HG02588 (cell line): ENCODE measurements around the gene SMAD3.

Source experiments
- ATAC-seq: cut with Tn5 transposase; IDR thresholded peaks from one replicate; pipeline ENCODE4 v1.9.1; 2021; ENCODE audit warnings: mild to moderate bottlenecking, moderate library complexity; ENCODE audit not compliant: unreplicated experiment

SMAD3 gene

DNA sequence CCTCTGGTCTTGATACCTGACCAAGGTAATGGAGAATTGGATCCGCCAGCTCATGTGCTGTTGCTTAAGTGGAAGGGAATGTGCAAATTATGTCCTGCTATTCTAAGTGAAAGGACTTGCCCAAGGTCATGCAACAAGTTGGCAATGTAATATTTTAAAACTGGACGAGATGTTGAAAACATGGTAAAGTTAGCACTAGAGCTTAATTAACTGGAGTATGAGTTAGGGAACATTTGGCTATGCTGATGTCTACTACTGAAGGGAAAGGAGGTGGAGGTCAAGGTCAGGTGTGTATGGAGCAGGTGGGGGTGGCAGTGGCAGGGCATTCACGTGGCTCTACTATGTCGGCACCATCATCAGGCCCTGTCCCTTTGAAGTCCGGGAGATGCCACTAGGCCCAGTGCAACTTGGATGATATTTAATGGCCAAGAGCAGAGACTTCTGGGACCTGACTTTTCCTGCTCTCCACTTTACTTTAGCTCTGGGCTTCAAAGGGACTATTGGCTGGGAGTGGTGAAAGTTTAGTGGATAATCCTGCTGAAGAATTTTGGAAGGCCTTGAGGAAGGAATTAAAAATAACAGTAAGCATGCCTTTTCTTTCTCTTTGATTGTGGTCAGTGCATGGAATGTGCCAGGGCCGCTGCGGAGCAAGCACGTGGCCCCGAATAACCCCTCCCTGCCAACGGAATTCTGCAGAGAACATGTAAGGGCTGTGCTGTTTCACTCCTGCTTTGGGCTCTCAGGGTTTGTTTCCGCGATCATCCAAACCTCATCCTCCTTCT lies 14.9 kb downstream of the SMAD3 start:
- ATAC-seq, result no peak

DNA sequence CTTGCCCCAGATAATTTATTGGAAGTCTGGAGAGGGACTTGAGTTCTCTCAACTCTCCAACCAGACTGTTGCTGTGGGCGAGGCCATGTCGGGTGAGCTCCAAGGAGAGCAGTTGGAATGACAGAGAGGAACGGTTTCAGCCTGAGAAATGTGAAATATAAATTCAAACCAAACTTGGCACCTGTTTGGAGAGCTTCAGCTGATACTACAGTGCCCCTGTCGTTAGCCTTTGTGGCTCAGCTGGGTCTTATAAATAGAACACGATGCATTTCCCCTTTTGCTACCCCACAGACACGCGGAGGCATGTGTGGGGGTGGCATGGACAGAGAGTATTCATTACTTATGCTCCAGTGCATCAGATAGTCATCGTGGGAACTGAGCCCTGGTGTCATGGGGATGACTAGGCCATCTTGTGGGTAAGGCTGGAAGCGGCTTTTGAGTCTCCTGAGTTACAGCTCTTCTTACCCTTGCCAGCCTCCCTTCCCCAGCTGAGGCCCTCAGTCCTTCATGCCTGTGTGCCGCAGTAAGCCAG lies 15.6 kb downstream of the SMAD3 start:
- ATAC-seq, result peak; percentile 44

DNA sequence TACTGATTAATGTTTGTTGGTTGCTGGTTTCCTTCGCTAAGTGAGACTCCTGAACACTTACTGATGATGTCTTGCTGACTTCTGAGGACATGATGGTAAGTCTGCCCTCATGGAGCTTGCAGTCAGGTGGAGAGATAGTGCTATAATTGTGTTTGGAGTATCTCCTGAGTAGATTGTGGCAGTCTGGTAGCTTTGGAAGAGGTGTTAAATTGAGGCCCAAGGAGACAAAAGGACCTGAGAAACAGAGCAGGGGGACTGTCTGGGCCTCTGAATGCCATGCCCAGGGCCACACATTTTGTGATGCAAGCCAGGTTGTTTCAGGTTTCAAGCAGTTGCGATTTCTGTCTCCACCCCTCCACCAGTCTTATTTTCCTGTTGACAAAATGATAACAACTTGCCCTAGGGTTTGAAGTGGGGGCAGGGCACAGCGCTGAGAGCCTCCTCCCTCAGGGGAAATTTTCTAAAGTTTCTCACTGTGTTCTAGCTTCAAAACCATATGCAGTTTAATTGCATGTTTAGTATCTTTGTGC lies 16.7 kb downstream of the SMAD3 start:
- ATAC-seq, result no peak

DNA sequence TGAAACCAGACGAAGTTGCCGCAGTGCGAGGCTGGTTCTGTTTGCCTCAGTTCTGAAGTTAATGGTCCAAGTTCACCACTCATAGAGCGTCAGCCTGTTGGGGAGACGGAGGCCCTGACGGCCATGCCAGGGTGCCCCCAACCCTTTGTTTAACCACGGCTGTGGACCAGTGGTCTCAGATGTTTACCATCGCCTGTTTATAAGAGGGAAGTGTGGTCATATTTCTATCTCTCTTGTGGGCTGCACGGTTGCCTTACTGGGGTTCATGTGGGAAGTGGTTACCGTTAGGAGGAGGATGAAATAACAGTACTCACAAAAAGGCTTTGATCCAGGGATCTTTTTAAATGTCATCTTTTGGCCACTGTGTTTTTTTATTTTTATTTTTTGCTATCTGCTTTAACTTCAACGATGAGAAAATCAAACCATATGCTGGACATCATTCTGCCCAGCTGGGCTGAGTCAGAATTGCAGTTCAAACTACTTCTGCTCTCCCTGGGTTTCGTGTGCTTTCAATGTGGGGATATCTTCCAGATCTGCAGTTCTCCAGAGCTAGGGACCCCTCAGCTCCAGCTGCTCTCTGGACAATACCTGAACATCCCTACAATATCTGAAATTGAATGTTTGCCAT lies 17.8 kb downstream of the SMAD3 start:
- ATAC-seq, result no peak

DNA sequence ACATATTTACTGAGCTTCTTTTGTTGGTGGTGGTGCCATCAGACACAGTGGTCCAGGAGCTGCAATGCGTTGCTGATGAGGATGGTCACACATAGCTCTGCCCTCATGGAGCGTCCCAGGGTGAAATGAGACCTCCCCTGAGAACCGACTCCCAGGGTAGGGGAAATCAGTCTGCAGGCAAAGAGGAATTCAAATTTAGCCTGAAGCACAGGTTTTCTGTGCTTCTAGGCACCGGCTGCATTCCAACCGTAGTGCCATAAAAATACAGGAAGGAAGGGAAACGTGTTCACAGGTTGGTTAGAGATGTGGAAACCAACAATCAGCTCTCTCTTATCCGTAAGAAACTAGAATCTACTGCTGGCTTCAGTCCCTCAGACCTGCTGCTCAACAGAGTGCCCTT lies 19.2 kb downstream of the SMAD3 start:
- ATAC-seq, result no peak

DNA sequence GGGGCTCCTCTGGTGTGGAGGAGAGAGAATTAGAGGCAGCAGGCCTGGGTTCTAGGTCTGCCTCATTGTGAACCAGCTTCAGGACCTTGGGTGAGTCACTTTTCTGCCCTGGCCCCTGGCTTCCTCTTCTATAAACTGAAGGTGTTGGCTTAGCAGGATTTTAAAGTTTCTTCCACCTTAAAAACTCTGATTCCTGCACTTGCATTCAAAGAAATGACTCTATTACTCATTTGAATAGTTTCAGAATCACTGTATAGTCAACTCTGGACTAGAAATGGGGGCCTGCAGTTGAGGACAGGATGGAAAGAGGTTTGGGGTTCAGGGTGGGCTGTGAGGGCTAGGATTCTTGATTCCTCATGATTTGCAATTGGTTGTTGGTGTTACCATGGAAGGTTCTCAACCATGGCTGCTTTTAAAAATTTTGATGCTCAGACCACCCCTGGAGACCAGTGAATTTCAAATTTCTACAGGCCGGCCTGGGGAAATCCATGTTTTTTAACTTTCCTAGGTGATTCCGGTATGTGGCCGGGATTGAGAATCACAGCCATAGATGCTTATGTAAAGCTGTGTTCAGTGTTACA lies 19.9 kb downstream of the SMAD3 start:
- peak; percentile 23 for ATAC-seq

DNA sequence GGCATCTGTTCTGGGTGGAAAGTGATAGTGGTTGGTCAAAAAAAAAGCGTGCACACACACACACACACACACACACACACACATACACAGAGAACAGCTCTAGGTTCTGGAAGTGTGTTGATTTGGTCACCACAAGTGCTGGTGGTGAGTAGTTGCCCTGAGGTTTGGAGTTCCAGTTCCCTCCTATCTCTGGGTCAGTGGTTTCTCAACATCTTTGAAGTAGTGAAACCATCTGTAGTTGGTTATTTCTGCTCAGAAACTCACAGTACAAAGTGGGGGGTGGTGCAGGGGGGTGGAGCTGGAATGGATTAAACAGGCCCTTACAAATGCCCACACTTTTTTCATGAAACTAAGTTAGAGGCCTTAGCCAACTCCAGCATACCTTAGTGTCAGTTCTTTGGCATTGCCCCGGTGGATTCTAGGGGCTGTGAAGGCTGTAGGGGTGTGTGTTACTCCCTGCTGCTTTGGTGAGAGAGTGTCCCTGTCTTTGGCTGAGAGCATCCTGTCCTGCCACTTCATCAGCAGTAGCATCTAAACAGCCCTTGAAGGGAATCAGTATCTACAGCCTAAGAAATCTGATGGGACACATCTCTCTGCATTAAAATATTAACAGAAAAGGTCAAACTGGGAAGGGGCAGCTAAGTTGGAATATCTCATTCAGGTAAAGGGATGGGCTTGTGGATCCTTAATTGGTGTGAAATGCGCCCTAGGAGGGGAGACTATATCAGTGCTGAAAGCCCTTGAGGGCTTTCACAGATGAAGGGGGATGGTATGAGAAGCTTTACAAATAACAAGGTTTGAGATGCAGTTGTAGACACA lies 20.6 kb downstream of the SMAD3 start:
- ATAC-seq, result peak; percentile 47

DNA sequence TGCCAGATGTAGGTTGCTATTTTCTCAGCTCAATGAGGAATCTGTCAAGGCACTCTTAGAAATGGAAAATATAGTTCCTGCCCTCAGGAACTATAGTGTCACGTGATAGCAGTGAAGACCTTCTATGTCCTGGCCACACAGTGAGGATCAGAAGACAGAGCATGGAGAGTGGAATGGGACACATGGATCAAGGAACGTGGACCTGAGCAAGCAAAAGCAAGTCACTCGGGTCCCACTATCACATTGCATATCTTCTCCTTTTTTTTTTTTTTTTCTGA lies 21.2 kb downstream of the SMAD3 start:
- ATAC-seq, result no peak

DNA sequence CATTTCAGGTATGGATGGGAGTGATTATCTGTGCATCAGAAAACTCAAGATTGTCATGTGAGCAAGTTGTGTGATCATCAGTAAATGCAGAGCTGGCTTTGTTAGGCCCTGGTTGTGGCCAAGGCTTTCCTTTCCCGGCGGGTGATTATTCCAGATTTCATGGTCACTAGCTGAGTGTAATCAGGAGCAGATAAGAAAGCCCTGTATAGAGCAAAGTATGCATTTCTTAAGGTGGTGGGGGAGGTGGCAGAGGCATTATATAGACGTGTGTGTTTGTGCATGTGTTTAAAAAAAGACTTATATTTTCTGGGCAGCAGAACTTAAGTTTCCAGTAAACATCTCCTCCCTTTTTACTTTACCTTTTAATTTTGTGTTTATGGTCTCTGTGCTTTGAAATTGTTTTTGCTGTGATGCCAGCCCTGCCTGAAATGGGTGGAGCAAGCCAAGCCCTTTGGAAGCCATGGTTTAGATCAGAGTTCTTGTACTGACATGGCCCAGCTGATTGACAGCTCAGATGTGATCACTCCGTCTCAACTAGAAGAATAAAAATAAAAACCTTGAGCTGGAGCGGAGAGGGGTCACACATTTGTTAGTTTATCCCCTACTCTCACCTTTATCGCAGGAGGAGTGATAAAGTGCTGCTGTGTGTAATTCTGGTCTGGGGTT lies 22.2 kb downstream of the SMAD3 start:
- no peak for ATAC-seq

DNA sequence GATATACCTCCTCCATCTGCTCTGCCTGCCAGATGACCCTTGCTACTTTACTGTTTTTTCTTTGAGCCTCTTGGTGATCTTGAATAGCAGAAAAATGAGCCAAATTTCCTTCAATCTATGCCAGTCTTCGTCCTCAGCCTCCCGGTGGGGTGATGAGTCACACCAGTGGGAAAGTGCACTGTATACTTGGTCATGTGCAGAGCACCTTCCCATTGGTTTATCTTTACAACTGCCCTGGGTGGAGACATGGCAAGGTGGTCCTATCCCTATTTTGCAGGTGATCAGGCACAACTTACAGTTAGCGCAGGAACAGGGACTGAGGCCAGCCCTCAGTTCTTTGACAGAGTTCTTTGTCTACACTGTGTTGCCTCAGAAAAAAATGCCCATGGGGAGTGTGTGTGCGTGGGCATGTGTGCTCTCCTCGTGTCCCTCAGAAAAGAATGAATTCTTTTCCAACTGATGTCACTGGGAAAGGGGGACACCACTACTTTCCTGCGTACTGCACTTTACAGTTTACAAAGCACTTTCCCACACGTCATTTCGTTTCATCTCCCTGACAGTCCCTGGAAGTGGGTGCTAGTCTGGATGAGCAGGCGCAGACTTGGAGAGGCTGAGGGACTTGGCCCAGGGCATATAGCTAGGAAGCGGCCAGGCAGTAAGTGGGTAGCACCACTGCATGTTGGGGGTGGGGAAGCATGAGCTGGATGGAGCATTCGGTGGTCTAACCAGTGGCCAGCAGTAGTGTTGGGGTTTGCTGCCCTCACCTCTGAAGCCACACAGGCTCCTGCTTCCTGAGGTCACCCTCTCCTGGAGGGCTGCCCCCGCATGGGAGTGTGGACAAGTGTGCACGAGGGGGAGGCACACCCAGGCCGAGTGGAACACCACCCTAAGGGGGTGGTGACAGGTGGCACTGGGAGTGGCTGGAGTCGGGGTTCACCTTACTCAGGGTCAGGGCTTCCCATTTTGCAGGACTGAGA lies 24.1 kb downstream of the SMAD3 start:
- ATAC-seq, result no peak

DNA sequence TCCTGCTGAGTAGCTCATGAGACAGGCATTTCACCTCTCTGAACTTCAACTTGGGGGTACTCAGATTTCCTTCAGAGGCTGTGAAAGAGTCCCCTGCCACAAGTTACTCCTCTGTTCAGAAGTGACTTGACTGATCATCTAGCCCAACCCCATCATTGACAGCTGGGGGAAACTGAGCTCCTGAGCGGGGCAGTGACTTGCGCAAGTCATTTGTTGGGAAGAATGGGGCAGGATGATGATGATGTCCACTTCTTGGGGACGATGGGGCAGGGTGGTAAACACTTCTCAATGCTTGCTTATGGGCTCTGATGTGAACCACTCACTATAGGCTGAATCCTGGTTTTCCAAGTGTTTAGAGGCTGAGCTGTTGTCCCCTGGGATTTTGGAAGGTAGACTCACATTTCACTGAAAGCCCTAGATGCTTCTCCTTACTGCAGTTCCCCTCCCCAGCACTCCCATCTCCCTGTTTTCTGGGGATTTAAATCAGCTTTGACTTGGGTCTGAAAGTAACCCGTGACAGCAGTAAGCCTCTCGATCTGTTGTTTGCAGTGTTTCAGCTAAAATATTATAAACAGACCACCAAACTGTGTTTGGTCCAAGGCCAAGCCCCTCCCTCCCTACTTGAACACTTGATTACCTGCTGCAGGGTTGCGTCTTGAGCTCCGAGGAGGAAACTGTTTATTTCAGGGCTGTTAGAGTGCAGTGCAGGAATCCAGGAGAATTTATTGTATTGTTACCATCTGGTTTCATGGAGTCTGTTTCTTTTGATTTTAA lies 25.1 kb downstream of the SMAD3 start:
- no peak for ATAC-seq

DNA sequence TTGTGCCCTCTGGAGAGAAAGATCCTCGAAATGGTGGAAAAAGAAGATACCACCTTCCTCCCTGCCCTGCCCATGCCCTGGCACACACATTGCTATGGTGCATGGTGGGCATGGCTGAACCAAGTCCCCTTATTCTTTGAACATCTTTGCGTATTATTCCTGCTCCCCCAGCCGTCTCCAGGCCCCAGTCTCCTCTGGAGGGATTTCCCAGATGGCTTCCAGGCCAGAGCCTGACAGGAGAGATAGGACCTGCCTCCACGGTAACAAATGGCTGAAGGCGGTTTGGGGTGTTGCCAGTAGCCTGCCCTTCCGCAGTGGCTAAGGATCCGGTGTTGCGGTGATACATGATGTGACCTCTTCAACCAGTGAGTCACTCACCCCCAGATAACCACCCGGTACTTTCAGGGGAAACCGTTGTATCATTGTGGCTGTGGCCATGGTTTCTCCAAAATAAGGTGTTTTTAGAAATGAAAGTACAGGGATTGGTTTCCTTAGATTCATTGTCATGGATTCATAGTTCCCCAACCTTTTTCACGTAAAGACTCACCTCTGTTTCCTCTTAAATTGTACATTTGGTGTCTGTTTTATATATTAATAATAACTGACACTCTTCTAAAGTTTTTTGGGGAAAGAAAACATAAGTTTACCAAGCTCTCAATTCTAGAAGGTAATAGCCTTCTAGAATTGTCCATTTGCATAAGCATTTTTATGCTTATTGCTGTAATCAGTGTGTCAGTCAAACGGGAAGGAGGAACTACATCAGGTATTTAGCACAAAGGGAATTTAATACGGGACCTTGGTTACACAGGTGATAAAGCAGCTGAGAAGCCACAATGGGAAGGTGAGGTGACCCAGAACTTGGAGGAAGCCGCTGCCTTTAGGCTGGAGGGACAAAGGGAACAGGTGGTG lies 25.9 kb downstream of the SMAD3 start:
- ATAC-seq, result peak; percentile 70

DNA sequence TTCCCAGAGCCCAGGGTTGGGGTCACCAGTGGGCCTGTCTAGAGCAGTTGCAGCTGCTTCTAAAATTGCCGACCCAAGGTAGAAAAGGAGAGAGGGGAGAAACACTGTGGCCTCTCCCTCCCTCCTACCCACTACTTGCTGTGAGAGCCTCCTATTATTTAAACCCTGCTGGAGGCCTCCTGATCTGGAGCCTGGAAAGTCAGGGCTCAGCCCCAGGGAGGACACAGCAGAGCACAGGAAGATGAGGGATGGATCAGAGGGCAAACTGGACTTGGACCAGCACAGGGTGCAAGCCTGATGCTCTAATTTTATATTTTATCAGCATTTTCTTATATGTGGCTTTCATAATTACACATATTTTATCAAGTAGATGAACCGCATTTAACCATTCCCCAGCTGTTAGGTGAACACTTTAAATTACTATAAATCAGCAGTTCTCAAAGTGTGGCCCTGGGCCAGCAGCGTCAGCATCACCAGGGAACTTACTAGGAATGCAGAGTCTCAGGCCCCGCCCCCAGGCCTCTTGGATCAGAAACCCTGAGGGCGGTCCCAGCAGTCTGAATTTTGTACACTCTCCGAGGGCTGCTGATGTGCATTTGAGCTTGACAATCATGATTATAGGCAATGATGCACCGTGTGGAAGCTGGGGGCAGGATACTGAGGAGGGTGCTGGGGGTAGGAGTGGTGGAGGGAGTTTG lies 26.7 kb downstream of the SMAD3 start:
- no peak for ATAC-seq

DNA sequence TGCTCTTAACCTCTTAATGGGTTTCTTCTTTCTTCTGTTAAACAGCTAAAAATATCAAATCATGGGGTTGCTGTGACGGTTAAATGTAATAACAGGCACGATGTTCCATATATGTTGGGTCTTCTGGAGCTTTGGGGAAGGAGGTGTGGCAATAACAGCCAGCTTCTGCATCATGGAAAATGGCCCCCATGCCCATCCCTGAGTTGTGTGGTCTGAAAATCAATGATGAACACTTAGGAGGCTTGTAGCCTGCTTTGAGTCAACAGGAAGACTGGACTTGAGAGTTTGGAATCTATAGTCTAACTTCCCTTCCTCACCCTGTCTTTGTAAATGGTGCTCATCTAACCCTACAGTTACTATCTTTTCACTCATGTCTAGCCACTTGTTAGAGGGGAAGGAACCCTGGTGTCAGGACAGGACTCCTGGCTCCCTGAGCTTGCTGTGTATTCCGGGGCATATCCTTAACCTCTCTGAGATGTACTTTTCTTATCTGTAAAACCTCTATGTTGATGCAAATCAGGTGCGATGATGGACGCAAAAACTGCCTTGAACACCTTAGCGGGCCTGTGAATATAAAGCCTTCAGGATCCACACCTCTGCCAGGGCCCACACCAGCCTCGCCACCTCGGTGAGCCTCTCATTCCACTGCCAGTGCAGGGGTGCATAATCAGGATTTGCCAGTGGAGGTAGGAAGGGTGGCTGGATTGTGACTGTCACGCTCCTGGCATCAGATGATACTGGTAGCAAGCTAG lies 27.5 kb downstream of the SMAD3 start:
- no peak for ATAC-seq

DNA sequence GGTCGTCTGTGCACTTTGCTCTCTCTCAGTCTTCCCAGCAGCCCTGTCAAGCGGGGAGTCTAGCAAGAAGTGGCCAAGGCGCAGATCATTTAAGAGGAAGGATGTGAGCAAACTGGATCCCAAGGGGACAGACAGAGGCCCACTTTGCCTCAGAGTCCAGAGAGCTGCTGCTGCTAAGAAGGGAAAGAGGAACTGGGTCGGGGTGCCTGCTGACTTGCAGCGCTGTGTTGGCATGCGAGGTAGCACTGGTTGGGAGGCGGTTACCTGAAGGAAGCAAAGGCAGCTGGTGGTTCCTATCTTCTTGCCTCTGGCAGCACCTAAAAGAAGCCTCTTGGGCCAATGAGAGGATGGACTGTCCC lies 28.1 kb downstream of the SMAD3 start:
- peak; percentile 49 for ATAC-seq

DNA sequence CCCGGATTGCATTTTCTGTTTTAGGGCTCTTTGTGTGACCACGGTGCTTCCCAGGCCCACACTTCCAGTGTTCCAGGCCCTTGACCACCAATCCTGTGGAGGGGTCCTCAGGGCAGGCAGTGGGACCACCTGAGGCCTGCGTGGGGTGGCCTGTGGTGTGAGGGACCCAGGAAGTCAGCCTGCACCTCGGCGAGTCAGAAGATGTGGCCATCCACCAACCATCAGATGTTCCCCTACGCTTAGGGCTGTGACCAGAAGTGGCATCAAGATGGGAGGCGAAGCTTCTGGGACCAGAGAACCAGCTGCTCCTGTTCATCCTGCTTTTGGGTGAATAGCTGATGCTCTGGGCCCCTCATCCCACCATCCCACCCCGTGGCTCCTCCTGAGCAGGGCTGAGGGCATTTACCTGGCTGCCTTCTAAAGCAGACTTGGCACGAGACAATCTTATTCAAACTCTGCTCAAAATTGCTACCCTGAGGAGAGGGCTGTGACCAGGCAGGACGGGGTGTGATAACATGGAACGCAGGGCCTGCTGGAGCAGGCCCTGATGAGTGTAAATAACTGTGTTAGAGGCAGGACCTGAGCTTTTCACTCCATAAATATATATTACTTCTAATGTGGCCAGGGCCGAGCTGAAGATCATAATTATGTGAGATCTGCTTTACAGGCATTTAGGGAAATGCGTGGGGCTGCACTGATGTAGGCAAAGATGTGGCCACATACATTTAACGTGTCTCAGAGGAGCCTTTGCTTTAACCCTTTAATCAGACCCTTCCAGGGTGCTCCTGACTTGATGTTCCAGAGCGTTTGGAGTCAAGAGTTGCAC lies 28.8 kb downstream of the SMAD3 start:
- ATAC-seq, result no peak
